Measurements from ENCODE around the gene PUS1.

DNA sequence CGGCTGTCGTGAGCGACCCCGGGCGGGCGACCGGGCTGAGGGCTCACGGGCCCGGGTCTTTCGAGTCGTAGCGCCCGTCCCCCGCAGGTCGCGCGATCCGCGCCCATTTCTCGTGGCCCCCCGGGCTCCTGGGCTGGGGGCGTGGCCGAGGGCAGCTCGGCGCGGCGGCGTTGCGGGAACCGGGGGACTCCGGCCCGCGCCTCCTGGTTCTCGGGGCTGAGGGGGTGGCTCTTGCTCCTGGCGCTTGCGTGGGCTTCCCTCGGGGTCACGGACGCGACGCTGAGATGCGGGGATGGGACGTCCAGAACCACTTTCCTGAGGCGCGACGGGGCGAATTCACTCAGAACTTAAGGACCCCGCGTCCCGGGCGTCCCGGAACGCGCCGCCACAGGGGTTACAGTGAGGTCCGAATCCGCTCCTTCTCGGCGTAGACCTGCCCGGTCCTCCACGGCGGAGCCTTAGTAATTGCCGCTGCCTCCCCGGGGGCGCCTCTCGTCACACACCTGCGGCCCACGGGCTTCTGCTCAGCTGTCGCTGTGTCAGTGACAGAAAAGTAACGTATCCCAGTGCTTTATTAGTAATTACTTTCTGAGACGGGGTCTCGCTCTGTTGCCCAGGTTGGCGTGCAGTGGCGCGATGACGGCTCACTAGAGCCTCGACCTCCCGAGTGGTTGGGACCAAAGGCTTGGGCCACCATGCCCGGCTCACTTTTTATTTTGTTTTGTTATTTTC lies 21.3 kb downstream of the PUS1 start:
- TF ChIP-seq, protein P1, sequence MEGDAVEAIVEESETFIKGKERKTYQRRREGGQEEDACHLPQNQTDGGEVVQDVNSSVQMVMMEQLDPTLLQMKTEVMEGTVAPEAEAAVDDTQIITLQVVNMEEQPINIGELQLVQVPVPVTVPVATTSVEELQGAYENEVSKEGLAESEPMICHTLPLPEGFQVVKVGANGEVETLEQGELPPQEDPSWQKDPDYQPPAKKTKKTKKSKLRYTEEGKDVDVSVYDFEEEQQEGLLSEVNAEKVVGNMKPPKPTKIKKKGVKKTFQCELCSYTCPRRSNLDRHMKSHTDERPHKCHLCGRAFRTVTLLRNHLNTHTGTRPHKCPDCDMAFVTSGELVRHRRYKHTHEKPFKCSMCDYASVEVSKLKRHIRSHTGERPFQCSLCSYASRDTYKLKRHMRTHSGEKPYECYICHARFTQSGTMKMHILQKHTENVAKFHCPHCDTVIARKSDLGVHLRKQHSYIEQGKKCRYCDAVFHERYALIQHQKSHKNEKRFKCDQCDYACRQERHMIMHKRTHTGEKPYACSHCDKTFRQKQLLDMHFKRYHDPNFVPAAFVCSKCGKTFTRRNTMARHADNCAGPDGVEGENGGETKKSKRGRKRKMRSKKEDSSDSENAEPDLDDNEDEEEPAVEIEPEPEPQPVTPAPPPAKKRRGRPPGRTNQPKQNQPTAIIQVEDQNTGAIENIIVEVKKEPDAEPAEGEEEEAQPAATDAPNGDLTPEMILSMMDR (IDR thresholded peaks at IDR 0.05; ENCODE audit: poor library complexity, severe bottlenecking): no peak
- TF ChIP-seq POLR2AphosphoS5 (IDR thresholded peaks at IDR 0.05): no peak
